Ovary (tissue), 9 donors: ENCODE data around the gene MED27. TPM values are rescaled to one million over a fixed set of nuclear protein-coding genes. Genes with fewer than 3 reads are reported as not detected.

Experiments
- DNase-seq, 5 donors: peaks; one replicate each; pipeline ENCODE4 v3.0.0-alpha.2; 2019 to 2020
- H3K27ac ChIP-seq, 2 donors: fragments of 200-600 bp; one replicate each; pipeline versions ENCODE4 v1.5.1 to v1.8.0; 2019 to 2022
- H3K27me3 ChIP-seq: fragments of 200-600 bp; one replicate; pipeline ENCODE4 v1.8.0; 2022
- H3K36me3 ChIP-seq: fragments of 200-600 bp; sonication (generic); one replicate; pipeline ENCODE4 v1.5.1; 2019
- H3K4me1 ChIP-seq: one replicate; pipeline ENCODE4 v1.8.1; 2013; ENCODE audit warnings: mild to moderate bottlenecking, moderate library complexity; ENCODE audit not compliant: insufficient read depth
- H3K4me3 ChIP-seq: fragments of 200-600 bp; sonication (generic); one replicate; pipeline ENCODE4 v1.5.1; 2017
- H3K9me3 ChIP-seq, 2 donors: fragments of 200-600 bp in 1 of 2; sonication (generic) in 1 of 2; one replicate each; pipeline versions ENCODE4 v1.5.1 to v1.8.1; 2013 to 2019; ENCODE audit warnings: mild to moderate bottlenecking in 1 of 2, moderate library complexity in 1 of 2
- CTCF ChIP-seq, 3 donors: fragments of 450-650 bp in 2 of 3; fragments of 200-600 bp in 1 of 3; IDR thresholded peaks; one replicate each; pipeline versions ENCODE4 v1.5.1 to v1.8.0; 2016 to 2022; ENCODE audit warnings: antibody characterized with exemption in 3 of 3, mild to moderate bottlenecking in 1 of 3
- EP300 ChIP-seq: sonication (generic); formaldehyde crosslinking; IDR thresholded peaks from one replicate; pipeline ENCODE4 v1.6.1; 2017; ENCODE audit warnings: antibody characterized with exemption
- POLR2A ChIP-seq: fragments of 450-650 bp; IDR thresholded peaks from one replicate; pipeline ENCODE4 v1.6.1; 2017; ENCODE audit warnings: antibody characterized with exemption, mild to moderate bottlenecking, moderate library complexity
- WGBS, 3 donors: extraction: QIAGEN DNeasy Blood & Tissue Kit in 1 of 3; methylation state at CpG; one replicate each; pipeline versions ENCODE4 v1.1.5 to v1.1.7; 2013 to 2017; 5-methylcytosine and 5-hydroxymethylcytosine counted together
- intact Hi-C, 4 donors: fragments of 100-400 bp; cut with DNase I; formaldehyde crosslinking; loops; one replicate each; pipeline versions ENCODE4 v1.11.0 to v1.15.1; 2022 to 2023
- polyA plus RNA-seq, 2 donors: library from polyadenylated mRNA; stranded (reverse); fragments of 200-250 nt in 1 of 2; fragments of 350-450 nt in 1 of 2; fragmentation: Illumina TruSeq in 1 of 2; extraction: RNeasy Lipid Tissue Mini Kit (QIAGEN cat#74804) in 1 of 2; gene quantifications; one replicate each; pipeline ENCODE4 v1.2.3, GENCODE V29; 2013 to 2014
- total RNA-seq, 7 donors: library from RNA; depleted of rRNA in 2 of 7; stranded (reverse); fragments of >200 nt in 2 of 7; fragmentation: NEBNext Ultra II Directional in 3 of 7; extraction: Animal tissue kit (Norgen Biotek cat#: 25700) in 3 of 7; gene quantifications; one replicate each; pipeline versions ENCODE4 v1.1.0 to v1.2.4, GENCODE V29; 2016 to 2023
- donor health status: DM: no; HTN: no; CAD: no; lungs with moderate emphysema.
- donor health status: DM: no; HTN: no; CAD: no.
- donor health status: Bipolar disorder and iron deficiency.
- donor health status: DM: yes; HTN: yes; CAD: no.
- donor health status: DM: no; HTN: no; CAD: no.
- donor health status: DM: yes; HTN: yes; CAD: no.

Gene MED27
- total and polyA plus RNA-seq, 9 donors: 7.6 to 24.9 (median 17.4) TPM

- WGBS, 3 donors: 88 to 97% (median 89%) methylated on average over 5 of the region's 5 CpGs
- intact Hi-C loops: no loop called here
Measured at GRCh38 chr9:132007371-132008025, 72.2 kb downstream of the MED27 start.

DNA sequence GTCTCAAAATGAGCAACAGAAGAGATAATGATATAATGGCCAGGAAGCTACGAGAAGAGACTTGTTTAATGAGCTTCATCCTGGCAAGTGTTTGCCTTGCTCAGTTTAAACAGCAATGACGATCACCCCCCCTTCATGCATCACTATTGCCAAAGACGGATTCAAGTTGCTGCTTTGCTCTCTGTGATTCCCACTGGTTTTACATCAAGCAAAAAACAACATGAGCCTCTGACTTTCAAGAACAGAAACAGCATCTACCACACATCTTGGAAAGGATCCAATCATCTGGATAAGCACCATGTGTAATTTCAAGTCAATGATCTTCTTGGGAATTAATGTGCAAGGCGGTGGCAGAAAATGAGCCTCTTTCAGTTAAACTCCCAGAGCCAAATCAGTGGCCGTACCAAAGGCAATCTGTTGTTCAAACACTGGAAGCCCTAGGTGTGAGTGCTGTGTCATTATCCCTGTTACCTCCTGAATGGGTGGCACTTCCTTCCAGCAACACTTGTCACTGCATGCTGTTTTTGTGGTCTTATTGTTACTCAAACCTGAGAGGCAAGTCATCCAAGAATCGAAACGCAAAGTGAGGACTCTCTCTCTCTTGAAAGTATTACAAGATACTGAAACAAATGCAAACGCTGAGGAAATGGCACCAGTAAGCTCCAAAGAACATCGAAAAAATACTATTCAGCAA, 72.8 kb downstream of the MED27 start:
- no peaks in the 10 kb centered on the region for H3K27me3 ChIP-seq
- 87 to 90% (median 88%) methylated on average over 9 of the region's 9 CpGs for WGBS, 3 donors
- intact Hi-C loops: no loop called here
- DNase-seq: no peak
- H3K4me3 ChIP-seq: no peak overlapping the region
- H3K36me3 ChIP-seq: no peaks in the 10 kb centered on the region
- no peaks in the 10 kb centered on the region for H3K9me3 ChIP-seq
- no peak for TF ChIP-seq POLR2A
- no peaks in the 10 kb centered on the region for H3K4me1 ChIP-seq
- H3K27ac ChIP-seq: no peak overlapping the region

More at GRCh38 chr9:132007371-132008025, 72.2 kb downstream of the MED27 start:
- no peaks in the 10 kb centered on the region for H3K36me3 ChIP-seq
- no peaks in the 10 kb centered on the region for H3K9me3 ChIP-seq
- no peak overlapping the region for H3K4me3 ChIP-seq
- no peak for DNase-seq
- no peaks in the 10 kb centered on the region for H3K27me3 ChIP-seq
- H3K27ac ChIP-seq: no peak overlapping the region
- TF ChIP-seq EP300: no peak
- no peak for TF ChIP-seq CTCF (IDR thresholded peaks at IDR 0.05)
- no peak for TF ChIP-seq POLR2A
- no peaks in the 10 kb centered on the region for H3K4me1 ChIP-seq

DNA sequence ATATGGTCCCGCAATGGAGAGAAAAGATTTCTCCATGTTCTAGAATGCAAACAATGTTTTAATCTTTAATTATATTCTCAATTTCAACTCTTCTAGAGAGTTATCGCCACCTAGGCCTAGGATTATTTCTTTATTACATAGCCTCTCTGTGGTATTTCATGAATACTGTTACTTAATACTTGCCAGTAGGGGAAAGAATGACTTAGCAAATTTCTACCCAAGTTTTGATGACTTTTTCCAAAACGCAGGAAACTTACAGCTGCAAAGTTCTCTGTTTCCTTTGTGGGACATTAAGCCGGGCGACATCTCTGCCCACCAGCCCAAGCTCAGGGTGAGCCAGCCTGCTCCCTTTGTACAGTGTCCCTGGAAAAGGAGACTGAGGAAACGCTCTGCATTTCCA, 73.8 kb downstream of the MED27 start:
- no peaks in the 10 kb centered on the region for H3K4me1 ChIP-seq
- intact Hi-C loops: no loop called here
- no peaks in the 10 kb centered on the region for H3K9me3 ChIP-seq
- no peak overlapping the region for H3K4me3 ChIP-seq
- 76 to 84% (median 81%) methylated on average over 6 of the region's 6 CpGs for WGBS, 3 donors
- DNase-seq: no peak
- no peak for TF ChIP-seq POLR2A
- TF ChIP-seq EP300: no peak
- no peak for TF ChIP-seq CTCF (IDR thresholded peaks at IDR 0.05)
- H3K27ac ChIP-seq: no peak overlapping the region
- no peaks in the 10 kb centered on the region for H3K36me3 ChIP-seq
- H3K27me3 ChIP-seq: no peaks in the 10 kb centered on the region

DNA sequence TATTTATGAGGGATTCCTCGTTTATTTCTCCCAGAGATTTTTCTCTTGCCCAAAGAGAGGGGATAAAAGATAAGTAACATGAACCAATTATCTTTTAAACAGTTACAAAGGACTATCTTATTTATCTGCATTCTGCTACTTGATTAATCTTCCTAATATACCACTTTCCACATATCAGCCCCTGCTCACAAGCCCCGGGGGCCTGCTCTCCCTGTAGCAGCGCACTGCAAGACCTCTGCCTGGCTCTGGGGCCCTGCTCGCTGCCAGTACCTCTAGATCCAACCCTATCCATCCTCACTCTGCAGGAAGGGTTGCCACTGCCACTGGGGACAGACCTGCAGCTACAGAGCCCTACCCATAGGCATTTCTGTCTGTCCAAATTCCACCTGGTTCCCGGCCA, 75.3 kb downstream of the MED27 start:
- no peak overlapping the region for H3K27ac ChIP-seq
- H3K4me1 ChIP-seq: no peaks in the 10 kb centered on the region
- H3K36me3 ChIP-seq: no peaks in the 10 kb centered on the region
- H3K9me3 ChIP-seq: no peaks in the 10 kb centered on the region
- intact Hi-C loops: no loop called here
- no peak for DNase-seq
- WGBS, 3 donors: 87 to 93% (median 89%) methylated on average over 5 of the region's 5 CpGs
- TF ChIP-seq CTCF (IDR thresholded peaks at IDR 0.05) (no peak), POLR2A (no peak), EP300 (no peak)
- no peaks in the 10 kb centered on the region for H3K27me3 ChIP-seq
- H3K4me3 ChIP-seq: no peak overlapping the region

DNA sequence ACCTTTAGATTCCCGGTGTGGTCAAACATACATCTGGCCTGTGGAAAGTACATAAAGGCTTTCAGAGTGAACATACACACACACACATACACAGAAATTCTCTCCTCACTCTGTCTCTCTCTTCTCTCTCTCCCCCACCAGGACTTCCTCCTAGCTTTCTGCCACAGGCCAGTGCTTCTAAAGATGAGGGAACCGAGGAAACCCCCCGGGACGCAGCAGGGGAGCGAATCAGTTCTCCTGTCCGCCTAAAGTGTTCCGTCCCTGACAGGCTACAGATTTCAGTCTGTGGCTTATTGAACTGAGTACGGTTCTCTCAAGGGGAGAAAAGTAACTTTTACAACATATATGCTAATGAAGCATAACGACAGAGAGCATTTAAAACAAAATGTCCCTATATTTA, 75.8 kb downstream of the MED27 start:
- 82 to 93% (median 88%) methylated on average over 9 of the region's 9 CpGs for WGBS, 3 donors
- intact Hi-C loops: no loop called here
- H3K36me3 ChIP-seq: no peaks in the 10 kb centered on the region
- H3K27me3 ChIP-seq: no peaks in the 10 kb centered on the region
- no peak for TF ChIP-seq CTCF (IDR thresholded peaks at IDR 0.05)
- TF ChIP-seq POLR2A: no peak
- TF ChIP-seq EP300: no peak
- DNase-seq: no peak
- no peaks in the 10 kb centered on the region for H3K9me3 ChIP-seq
- H3K27ac ChIP-seq: no peak overlapping the region
- no peaks in the 10 kb centered on the region for H3K4me1 ChIP-seq
- no peak overlapping the region for H3K4me3 ChIP-seq
